Chondrocyte (in vitro differentiated cells): ENCODE measurements around the gene GALNS. TPM values are rescaled to one million over a fixed set of nuclear protein-coding genes. Genes with fewer than 3 reads are reported as not detected.

ENCODE experiments used
- DNase-seq: peaks from one replicate; pipeline ENCODE4 v3.0.0; 2021; ENCODE audit warnings: mixed read lengths, low spot score
- H3K27ac Mint-ChIP-seq: one replicate; pipeline ENCODE4 v1.8.0; 2021; ENCODE audit warnings: mild to moderate bottlenecking, moderate library complexity, mixed read lengths; ENCODE audit not compliant: unreplicated experiment
- H3K27me3 Mint-ChIP-seq: 2 replicates; pipeline ENCODE4 v1.8.0; 2021; ENCODE audit warnings: low read depth, mixed read lengths
- H3K36me3 Mint-ChIP-seq: 2 replicates; pipeline ENCODE4 v1.8.0; 2021; ENCODE audit warnings: low read depth, mixed read lengths
- H3K4me1 Mint-ChIP-seq: 2 replicates; pipeline ENCODE4 v1.8.0; 2021; ENCODE audit warnings: low read depth, mild to moderate bottlenecking, mixed read lengths
- H3K4me3 Mint-ChIP-seq: one replicate; pipeline ENCODE4 v1.8.0; 2021; ENCODE audit warnings: mild to moderate bottlenecking, moderate library complexity, mixed read lengths; ENCODE audit not compliant: unreplicated experiment
- H3K9me3 Mint-ChIP-seq: 2 replicates; pipeline ENCODE4 v1.8.0; 2021; ENCODE audit warnings: low read depth, mixed read lengths
- CTCF ChIP-seq: fragments of 200-600 bp; sonication (generic); IDR thresholded peaks from 2 replicates; pipeline ENCODE4 v1.5.0; 2021; ENCODE audit warnings: antibody characterized with exemption, mild to moderate bottlenecking, moderate library complexity
- long read RNA-seq: library from polyadenylated mRNA; stranded (forward); transcript quantifications from one replicate; pipeline ENCODE4 v2.0.0, GENCODE V29; 2021
- total RNA-seq: library from RNA; stranded (reverse); gene quantifications from 3 replicates; pipeline ENCODE4 v1.2.1, GENCODE V29; 2021

Gene GALNS, protein sequence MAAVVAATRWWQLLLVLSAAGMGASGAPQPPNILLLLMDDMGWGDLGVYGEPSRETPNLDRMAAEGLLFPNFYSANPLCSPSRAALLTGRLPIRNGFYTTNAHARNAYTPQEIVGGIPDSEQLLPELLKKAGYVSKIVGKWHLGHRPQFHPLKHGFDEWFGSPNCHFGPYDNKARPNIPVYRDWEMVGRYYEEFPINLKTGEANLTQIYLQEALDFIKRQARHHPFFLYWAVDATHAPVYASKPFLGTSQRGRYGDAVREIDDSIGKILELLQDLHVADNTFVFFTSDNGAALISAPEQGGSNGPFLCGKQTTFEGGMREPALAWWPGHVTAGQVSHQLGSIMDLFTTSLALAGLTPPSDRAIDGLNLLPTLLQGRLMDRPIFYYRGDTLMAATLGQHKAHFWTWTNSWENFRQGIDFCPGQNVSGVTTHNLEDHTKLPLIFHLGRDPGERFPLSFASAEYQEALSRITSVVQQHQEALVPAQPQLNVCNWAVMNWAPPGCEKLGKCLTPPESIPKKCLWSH
- 34.1 to 36.6 TPM (median 34.6 TPM) in 3 replicates for total RNA-seq
- long read RNA-seq, transcript GALNS-201 (14 exons, 2,363 nt): major isoform, 79 of 107 reads
- long read RNA-seq, partial matches to known transcripts: 12 of 107 reads
- long read RNA-seq, other reads (novel, unspliced or antisense): 16 of 107 reads

- H3K4me3 Mint-ChIP-seq: peak within 1 kb of the TSS; percentile 99
- peaks cover 5% of the 10 kb centered on the region for H3K36me3 Mint-ChIP-seq
- H3K4me1 Mint-ChIP-seq: peaks cover 22% of the 10 kb centered on the region
- no peaks in the 10 kb centered on the region for H3K27me3 Mint-ChIP-seq
- TF ChIP-seq CTCF: no peak
- H3K27ac Mint-ChIP-seq: peak within 1 kb of the TSS; percentile 91
- peak; percentile 99 for DNase-seq
- H3K9me3 Mint-ChIP-seq: no peaks in the 10 kb centered on the region
Observed at GRCh38 chr16:88856828-88857727, at the start of gene GALNS, which contains the start of gene TRAPPC2L. GALNS (minus strand) TSS chr16:88856947; CDS start chr16:88856877, 70 bp downstream. TRAPPC2L (plus strand) TSS chr16:88857127; CDS start chr16:88857151, 24 bp downstream.

DNA sequence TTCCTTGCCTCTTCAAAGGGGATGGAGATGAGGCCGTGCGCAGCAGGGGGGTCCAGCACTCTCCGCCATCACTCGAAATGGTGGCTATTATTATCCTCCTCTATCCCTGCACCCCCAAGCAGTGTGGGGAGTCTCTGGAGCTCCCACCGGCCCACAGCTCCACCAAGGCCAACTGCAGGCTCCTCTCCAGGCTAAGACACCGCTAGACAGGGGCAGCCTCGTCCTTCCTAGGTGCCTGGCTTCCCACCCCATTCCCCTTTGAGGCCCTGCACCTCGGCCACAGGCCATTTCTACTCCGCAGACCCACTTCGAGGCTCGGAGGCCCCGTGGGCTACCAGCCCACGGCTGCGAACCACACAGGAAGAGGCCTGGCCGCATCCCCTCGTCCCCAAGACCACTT, 49.3 kb upstream of the GALNS start:
- DNase-seq: no peak
- Mint-ChIP-seq H3K9me3 (no peaks in the 10 kb centered on the region), H3K4me3 (no peak overlapping the region), H3K36me3 (no peaks in the 10 kb centered on the region), H3K4me1 (peaks cover 10% of the 10 kb centered on the region), H3K27ac (no peak overlapping the region), H3K27me3 (peaks cover 12% of the 10 kb centered on the region)
- no peak for TF ChIP-seq CTCF

DNA sequence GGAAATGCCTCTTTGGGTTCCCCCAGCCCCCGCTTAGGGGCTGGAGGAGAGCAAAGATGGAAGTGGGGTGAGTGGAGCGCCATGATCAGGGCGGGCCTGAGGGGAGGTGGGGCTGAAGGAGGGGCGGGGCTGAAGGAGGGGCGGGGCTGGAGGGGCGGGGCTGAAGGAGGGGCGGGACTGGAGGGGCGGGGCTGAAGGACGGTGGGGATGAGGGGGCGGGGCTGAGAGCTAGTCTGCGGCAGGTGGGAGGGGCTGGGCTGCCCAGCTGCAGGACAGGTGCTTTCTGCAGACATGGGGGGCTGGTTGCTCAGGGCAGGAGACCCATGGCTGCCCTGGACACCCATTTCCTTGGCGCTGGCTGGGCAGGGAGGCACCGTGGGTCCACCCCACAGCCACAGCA, 48.8 kb upstream of the GALNS start:
- H3K4me1 Mint-ChIP-seq: peaks cover 10% of the 10 kb centered on the region
- H3K27ac Mint-ChIP-seq: no peak overlapping the region
- TF ChIP-seq CTCF: no peak
- H3K4me3 Mint-ChIP-seq: no peak overlapping the region
- no peaks in the 10 kb centered on the region for H3K36me3 Mint-ChIP-seq
- no peaks in the 10 kb centered on the region for H3K9me3 Mint-ChIP-seq
- DNase-seq: no peak
- peaks cover 12% of the 10 kb centered on the region for H3K27me3 Mint-ChIP-seq

- Mint-ChIP-seq H3K4me3 (no peak overlapping the region), H3K9me3 (no peaks in the 10 kb centered on the region), H3K27ac (no peak overlapping the region), H3K4me1 (peaks cover 6% of the 10 kb centered on the region), H3K36me3 (no peaks in the 10 kb centered on the region), H3K27me3 (peaks cover 12% of the 10 kb centered on the region)
- DNase-seq: no peak
- TF ChIP-seq CTCF: no peak
Observed at GRCh38 chr16:88904676-88905365, 48.1 kb upstream of the GALNS start.
